8988T (cell line): Measurements from ENCODE around the gene SCAMP3.

ENCODE experiments used
- DNase-seq: peaks from one replicate; pipeline ENCODE4 v3.0.0; 2011

SCAMP3 gene

GRCh38 chr1:155285063-155285462, 22.9 kb upstream of the SCAMP3 start:
- DNase-seq, result no peak

- no peak for DNase-seq
Measured at GRCh38 chr1:155284476-155284875, 22.3 kb upstream of the SCAMP3 start.

- no peak for DNase-seq
Measured at GRCh38 chr1:155282488-155283091, 20.4 kb upstream of the SCAMP3 start.

- no peak for DNase-seq
Measured at GRCh38 chr1:155279268-155279667, 17.1 kb upstream of the SCAMP3 start.

- no peak for DNase-seq
Measured at GRCh38 chr1:155278689-155279160, 16.6 kb upstream of the SCAMP3 start.

GRCh38 chr1:155277902-155278688, 15.9 kb upstream of the SCAMP3 start:
- DNase-seq, result peak; percentile 79

GRCh38 chr1:155277070-155277901, 15.1 kb upstream of the SCAMP3 start, which contains the start of gene HCN3:
Gene HCN3 (plus strand): TSS chr1:155277463. CDS start chr1:155277591, 128 bp downstream.
- DNase-seq, result peak; percentile 96

- DNase-seq, result peak; percentile 99
Measured at GRCh38 chr1:155273343-155274245, 11.4 kb upstream of the SCAMP3 start, which contains the start of gene CLK2. Gene CLK2 (minus strand): TSS chr1:155273504. CDS start chr1:155270977, 2,527 bp downstream.

- no peak for DNase-seq
Measured at GRCh38 chr1:155272466-155273342, 10.5 kb upstream of the SCAMP3 start.

- DNase-seq, result no peak
Measured at GRCh38 chr1:155269381-155269780, 7.2 kb upstream of the SCAMP3 start.

GRCh38 chr1:155268630-155269029, 6.5 kb upstream of the SCAMP3 start:
- no peak for DNase-seq

- no peak for DNase-seq
Measured at GRCh38 chr1:155267373-155267772, 5.2 kb upstream of the SCAMP3 start.

GRCh38 chr1:155266553-155266952, 4.4 kb upstream of the SCAMP3 start:
- no peak for DNase-seq

GRCh38 chr1:155263067-155263466, 907 bp upstream of the SCAMP3 start:
- no peak for DNase-seq

GRCh38 chr1:155261493-155261851, 688 bp downstream of the SCAMP3 start:
- DNase-seq, result no peak

GRCh38 chr1:155260276-155260675, 1.9 kb downstream of the SCAMP3 start:
- no peak for DNase-seq

- DNase-seq, result no peak
Measured at GRCh38 chr1:155256058-155256852, 5.9 kb downstream of the SCAMP3 start.

GRCh38 chr1:155255243-155256007, 6.7 kb downstream of the SCAMP3 start, which contains the start of gene ENTREP3:
Gene ENTREP3 (minus strand): TSS chr1:155255483. CDS start chr1:155254877, 606 bp downstream.
- DNase-seq, result peak; percentile 92

GRCh38 chr1:155254714-155255242, 7.4 kb downstream of the SCAMP3 start:
- no peak for DNase-seq
